Testis (tissue), 5 donors: Measurements from ENCODE around the gene SH2D3A. TPM values are rescaled to one million over a fixed set of nuclear protein-coding genes. Genes with fewer than 3 reads are reported as not detected.

ENCODE experiments used
- DNase-seq: peaks from one replicate; pipeline ENCODE4 v3.0.0-alpha.2; 2019
- H3K27ac ChIP-seq, 2 donors: fragments of 200-600 bp; sonication (generic); one replicate each; pipeline ENCODE4 v1.5.1; 2019
- H3K27me3 ChIP-seq: fragments of 200-600 bp; sonication (generic); one replicate; pipeline ENCODE4 v1.5.1; 2019
- H3K36me3 ChIP-seq: fragments of 200-600 bp; sonication (generic); one replicate; pipeline ENCODE4 v1.5.1; 2017; ENCODE audit warnings: low read depth; ENCODE audit errors: missing control alignments
- H3K4me1 ChIP-seq: fragments of 200-600 bp; sonication (generic); one replicate; pipeline ENCODE4 v1.5.1; 2019
- H3K4me3 ChIP-seq, 2 donors: fragments of 200-600 bp; sonication (generic); one replicate each; pipeline ENCODE4 v1.5.1; 2017 to 2019
- H3K9me3 ChIP-seq: fragments of 200-600 bp; sonication (generic); one replicate; pipeline ENCODE4 v1.5.1; 2017
- POLR2A ChIP-seq: fragments of 450-650 bp; IDR thresholded peaks from one replicate; pipeline ENCODE4 v1.6.1; 2017; ENCODE audit warnings: antibody characterized with exemption, mild to moderate bottlenecking, moderate library complexity
- WGBS, 2 donors: methylation state at CpG; one replicate each; pipeline ENCODE4 v1.1.5; 2018; 5-methylcytosine and 5-hydroxymethylcytosine counted together
- intact Hi-C: fragments of 100-400 bp; cut with DNase I; formaldehyde crosslinking; loops from one replicate; pipeline ENCODE4 v1.15.1; 2023; ENCODE audit warnings: low total_unique reads
- long read RNA-seq, 2 donors: transcript quantifications; one replicate each; lab custom pipeline, GENCODE V29; 2026
- polyA plus RNA-seq: library from polyadenylated mRNA; stranded (reverse); fragments of 350-450 nt; fragmentation: Illumina TruSeq; extraction: RNeasy Lipid Tissue Mini Kit (QIAGEN cat#74804); gene quantifications from one replicate; pipeline ENCODE4 v1.2.3, GENCODE V29; 2014; ENCODE audit warnings: low read depth, low replicate concordance; ENCODE audit not compliant: insufficient read depth
- total RNA-seq, 2 donors: library from RNA; depleted of rRNA; stranded (reverse); fragments of >200 nt; gene quantifications; one replicate each; pipeline ENCODE4 v1.2.3, GENCODE V29; 2016
- TF ChIP-seq, protein P1 (sequence below), 3 experiments: fragments of 450-650 bp in 2 of 3; fragments of 200-600 bp in 1 of 3; sonication (generic) in 1 of 3; IDR thresholded peaks; one replicate each; pipeline ENCODE4 v1.5.1; 2016 to 2019; ENCODE audit warnings: antibody characterized with exemption in 3 of 3, mild to moderate bottlenecking in 2 of 3, moderate library complexity in 1 of 3

SH2D3A gene
- 1 to 10 TPM; 7.4 to 7.5 TPM for total RNA-seq
- polyA plus RNA-seq, result 12.8 TPM
- long read RNA-seq, donor 1, result 0 reads
- long read RNA-seq, donor 2, result 0 reads

DNA sequence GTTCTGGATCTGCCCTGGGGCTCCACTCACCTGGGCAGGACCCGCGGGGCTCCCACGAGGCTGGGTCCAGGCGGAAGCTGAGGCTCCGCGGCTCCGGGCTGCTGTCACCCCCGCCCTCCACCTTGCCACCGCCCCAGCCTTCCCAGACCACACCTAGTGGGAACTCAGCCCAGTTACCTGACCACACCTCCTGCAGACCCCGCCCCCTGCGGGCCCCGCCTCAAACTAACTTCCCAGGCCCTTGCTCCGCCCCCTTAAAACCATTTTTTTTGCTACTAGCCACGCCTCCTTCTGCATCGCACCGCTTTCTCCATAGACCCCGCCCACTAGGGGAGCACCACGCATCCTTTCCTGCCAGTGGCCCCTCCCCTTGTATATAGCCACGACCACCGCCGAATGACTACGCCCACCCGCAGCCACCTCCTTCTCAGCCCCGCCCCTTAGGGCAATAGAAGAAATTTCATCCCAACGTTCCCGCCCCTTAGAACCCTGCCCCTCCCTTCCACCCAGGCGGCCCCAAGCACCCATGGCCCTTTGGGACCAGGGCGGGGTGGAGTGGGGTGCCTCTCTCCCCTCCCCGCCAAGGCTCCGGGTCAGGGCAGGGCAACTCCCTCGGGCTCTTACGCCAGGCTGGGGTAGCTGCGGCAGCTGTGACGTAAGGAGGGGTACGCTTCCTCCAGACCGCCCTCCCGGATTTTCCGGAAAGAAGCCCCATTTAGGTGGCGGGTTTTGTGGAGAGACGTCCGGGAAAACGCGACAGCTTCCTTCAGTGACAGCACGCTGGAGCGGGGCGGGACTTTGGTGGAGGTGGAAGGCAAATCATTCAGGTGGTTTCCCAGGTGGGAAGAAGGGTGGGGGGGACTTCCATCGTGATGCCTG lies at the start of gene SH2D3A:
TSS of gene SH2D3A (minus strand) at position 79 of the 879 bp plus-strand sequence. CDS start 3,687 bp downstream, outside the sequence.
- H3K27ac ChIP-seq, result no peak within 1 kb of the TSS
- H3K9me3 ChIP-seq, result no peaks in the 10 kb centered on the region
- DNase-seq, result peak; percentile 74
- H3K4me3 ChIP-seq, result peak within 1 kb of the TSS; percentile 24 to 42
- no peaks in the 10 kb centered on the region for H3K4me1 ChIP-seq
- H3K27me3 ChIP-seq, result no peaks in the 10 kb centered on the region
- WGBS, 2 donors, result 3 to 4% methylated on average over 38 to 47 of the region's 47 CpGs
- intact Hi-C loops, result no loop called here
- TF ChIP-seq, protein P1, sequence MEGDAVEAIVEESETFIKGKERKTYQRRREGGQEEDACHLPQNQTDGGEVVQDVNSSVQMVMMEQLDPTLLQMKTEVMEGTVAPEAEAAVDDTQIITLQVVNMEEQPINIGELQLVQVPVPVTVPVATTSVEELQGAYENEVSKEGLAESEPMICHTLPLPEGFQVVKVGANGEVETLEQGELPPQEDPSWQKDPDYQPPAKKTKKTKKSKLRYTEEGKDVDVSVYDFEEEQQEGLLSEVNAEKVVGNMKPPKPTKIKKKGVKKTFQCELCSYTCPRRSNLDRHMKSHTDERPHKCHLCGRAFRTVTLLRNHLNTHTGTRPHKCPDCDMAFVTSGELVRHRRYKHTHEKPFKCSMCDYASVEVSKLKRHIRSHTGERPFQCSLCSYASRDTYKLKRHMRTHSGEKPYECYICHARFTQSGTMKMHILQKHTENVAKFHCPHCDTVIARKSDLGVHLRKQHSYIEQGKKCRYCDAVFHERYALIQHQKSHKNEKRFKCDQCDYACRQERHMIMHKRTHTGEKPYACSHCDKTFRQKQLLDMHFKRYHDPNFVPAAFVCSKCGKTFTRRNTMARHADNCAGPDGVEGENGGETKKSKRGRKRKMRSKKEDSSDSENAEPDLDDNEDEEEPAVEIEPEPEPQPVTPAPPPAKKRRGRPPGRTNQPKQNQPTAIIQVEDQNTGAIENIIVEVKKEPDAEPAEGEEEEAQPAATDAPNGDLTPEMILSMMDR (IDR thresholded peaks at IDR 0.05), result no peak
- TF ChIP-seq POLR2A, result no peak
- no peaks in the 10 kb centered on the region for H3K36me3 ChIP-seq

DNA sequence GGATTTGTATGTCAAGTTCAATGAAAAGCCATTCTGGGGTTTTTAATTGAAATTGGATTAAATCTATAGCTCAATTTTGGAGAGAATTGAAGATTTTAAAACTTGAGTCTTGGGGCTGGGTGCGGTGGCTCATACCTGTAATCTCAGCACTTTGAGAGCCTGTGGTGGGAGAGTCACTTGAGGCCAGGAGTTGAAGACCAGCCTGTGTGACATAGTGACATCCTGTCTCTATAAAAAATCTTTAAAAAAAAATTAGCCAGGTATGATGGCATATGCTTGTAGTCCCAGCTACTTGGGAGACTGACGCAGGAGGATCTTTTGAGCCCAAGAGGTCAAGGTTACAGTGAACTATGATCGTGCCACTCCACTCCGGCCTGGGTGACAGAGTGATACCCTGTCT lies 46.4 kb upstream of the SH2D3A start:
- Histone ChIP-seq H3K9me3 (no peaks in the 10 kb centered on the region), H3K27ac (no peak overlapping the region), H3K4me3 (no peak overlapping the region), H3K4me1 (no peaks in the 10 kb centered on the region), H3K27me3 (no peaks in the 10 kb centered on the region), H3K36me3 (no peaks in the 10 kb centered on the region)
- intact Hi-C loops, result no loop called here
- WGBS, 2 donors, result 74 to 78% methylated on average over 4 of the region's 4 CpGs
- no peak for TF ChIP-seq POLR2A
- TF ChIP-seq, protein P1 (IDR thresholded peaks at IDR 0.05), result no peak
- no peak for DNase-seq

DNA sequence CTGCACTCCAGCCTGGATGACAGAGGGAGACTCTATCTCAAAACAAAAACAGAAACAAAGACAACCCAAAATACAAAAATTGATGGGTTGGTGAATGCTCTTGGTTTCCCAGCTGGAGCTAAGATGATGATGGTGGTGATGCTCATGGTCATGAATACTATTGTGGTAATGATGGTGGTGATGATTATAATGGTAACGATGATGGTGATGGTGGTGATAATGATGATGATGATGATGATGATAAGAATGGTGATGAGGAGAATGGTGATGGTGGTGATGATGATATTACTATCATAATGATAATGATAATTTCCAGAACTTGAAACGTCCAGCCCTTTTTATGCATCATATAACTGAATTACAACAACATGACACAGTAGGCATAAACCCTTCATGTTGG lies 45.4 kb upstream of the SH2D3A start:
- Histone ChIP-seq H3K27ac (no peak overlapping the region), H3K36me3 (no peaks in the 10 kb centered on the region), H3K9me3 (no peaks in the 10 kb centered on the region), H3K27me3 (no peaks in the 10 kb centered on the region), H3K4me3 (no peak overlapping the region), H3K4me1 (no peaks in the 10 kb centered on the region)
- TF ChIP-seq, protein P1 (IDR thresholded peaks at IDR 0.05), result no peak
- TF ChIP-seq POLR2A, result no peak
- DNase-seq, result no peak
- intact Hi-C loops, result no loop called here
- WGBS, 2 donors, result 85 to 88% methylated on average over 2 of the region's 2 CpGs

DNA sequence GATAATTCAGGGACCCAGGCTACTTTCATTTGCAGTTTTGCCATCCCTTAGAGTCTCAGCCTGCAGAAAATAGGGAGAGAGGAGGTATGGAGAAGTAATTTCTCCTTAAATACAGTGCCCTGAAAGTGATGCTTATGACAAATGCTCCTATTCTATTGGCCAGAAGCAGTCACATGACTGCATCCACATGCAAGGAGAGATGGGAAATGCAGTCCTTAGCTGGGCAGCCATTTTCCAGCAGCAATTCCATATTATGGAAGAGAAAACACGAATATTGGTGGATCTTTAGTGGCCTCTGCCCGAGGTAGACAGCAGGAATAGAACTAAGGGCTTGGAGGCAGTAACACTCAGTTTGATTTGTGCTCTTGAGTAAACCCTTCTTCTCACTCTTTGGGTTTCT lies 44.7 kb upstream of the SH2D3A start:
- H3K27me3 ChIP-seq, result no peaks in the 10 kb centered on the region
- TF ChIP-seq, protein P1 (IDR thresholded peaks at IDR 0.05), result no peak
- TF ChIP-seq POLR2A, result no peak
- no peak overlapping the region for H3K27ac ChIP-seq
- 22 to 25% methylated on average over 2 of the region's 2 CpGs for WGBS, 2 donors
- intact Hi-C loops, result no loop called here
- H3K36me3 ChIP-seq, result no peaks in the 10 kb centered on the region
- H3K4me3 ChIP-seq, result no peak overlapping the region
- peak; percentile 67 for DNase-seq
- H3K4me1 ChIP-seq, result no peaks in the 10 kb centered on the region
- H3K9me3 ChIP-seq, result no peaks in the 10 kb centered on the region
